Astrocyte of the spinal cord (primary cell): ENCODE measurements around the gene INPP4A.

Experiments used
- DNase-seq: peaks from one replicate; pipeline ENCODE4 v3.0.0; 2011; ENCODE audit warnings: low read depth, low spot score
- H3K4me3 ChIP-seq: 2 replicates; pipeline ENCODE4 v1.5.1; 2011; ENCODE audit warnings: low read depth, mild to moderate bottlenecking, low read length, moderate library complexity
- CTCF ChIP-seq: IDR thresholded peaks from 2 replicates; pipeline ENCODE4 v1.5.1; 2012; ENCODE audit warnings: low read depth, mild to moderate bottlenecking, low read length, inconsistent platforms
- in situ Hi-C: cut with HindIII; loops from 2 replicates; pipeline ENCODE4 v1.10.0; 2017; ENCODE audit warnings: low sequenced_read_pairs

INPP4A gene

GRCh38 chr2:98583276-98583675 is 138.6 kb downstream of the INPP4A start:
- TF ChIP-seq CTCF: no peak
- in situ Hi-C loops: no loop called here

GRCh38 chr2:98583816-98584618 is 139.4 kb downstream of the INPP4A start:
- no peak overlapping the region for H3K4me3 ChIP-seq
- TF ChIP-seq CTCF: no peak
- in situ Hi-C loops: no loop called here

More at GRCh38 chr2:98583276-98583675, 138.6 kb downstream of the INPP4A start:
- no peak overlapping the region for H3K4me3 ChIP-seq
- DNase-seq: no peak

GRCh38 chr2:98585386-98585785 is 140.7 kb downstream of the INPP4A start:
- DNase-seq: no peak
- no peak for TF ChIP-seq CTCF
- H3K4me3 ChIP-seq: no peak overlapping the region
- in situ Hi-C loops: no loop called here

More at GRCh38 chr2:98583816-98584618, 139.4 kb downstream of the INPP4A start:
- DNase-seq: no peak

- DNase-seq: no peak
Measured at GRCh38 chr2:98586551-98587140, 142.0 kb downstream of the INPP4A start.

GRCh38 chr2:98588880-98589431 is 144.3 kb downstream of the INPP4A start:
- DNase-seq: no peak
- no peak overlapping the region for H3K4me3 ChIP-seq
- TF ChIP-seq CTCF: no peak
- in situ Hi-C loops: no loop called here

More at GRCh38 chr2:98586551-98587140, 142.0 kb downstream of the INPP4A start:
- in situ Hi-C loops: no loop called here
- H3K4me3 ChIP-seq: no peak overlapping the region
- TF ChIP-seq CTCF: no peak

GRCh38 chr2:98589489-98589888 is 144.8 kb downstream of the INPP4A start:
- DNase-seq: no peak
- in situ Hi-C loops: no loop called here
- no peak for TF ChIP-seq CTCF
- H3K4me3 ChIP-seq: no peak overlapping the region
